Ascending aorta (tissue), 2 donors: ENCODE results near the gene WAC. TPM values are rescaled to one million over a fixed set of nuclear protein-coding genes. Genes with fewer than 3 reads are reported as not detected.

Source experiments
- DNase-seq, 2 donors: peaks; one replicate each; pipeline ENCODE4 v3.0.0-alpha.2; 2019; ENCODE audit warnings: low spot score in 2 of 2
- H3K27ac ChIP-seq, 2 donors: fragments of 200-600 bp; sonication (generic); one replicate each; pipeline ENCODE4 v1.5.1; 2016 to 2017; ENCODE audit warnings: mild to moderate bottlenecking in 1 of 2
- H3K27me3 ChIP-seq: fragments of 200-600 bp; sonication (generic); one replicate; pipeline ENCODE4 v1.5.1; 2017
- H3K36me3 ChIP-seq, 2 donors: fragments of 200-600 bp; sonication (generic); one replicate each; pipeline ENCODE4 v1.5.1; 2016
- H3K4me1 ChIP-seq, 2 donors: fragments of 200-600 bp; sonication (generic); one replicate each; pipeline ENCODE4 v1.5.1; 2016 to 2017; ENCODE audit warnings: mild to moderate bottlenecking in 1 of 2
- H3K4me3 ChIP-seq, 2 donors: fragments of 200-600 bp; sonication (generic); one replicate each; pipeline ENCODE4 v1.5.1; 2016 to 2017; ENCODE audit warnings: mild to moderate bottlenecking in 1 of 2
- H3K9me3 ChIP-seq, 2 donors: fragments of 200-600 bp; sonication (generic); one replicate each; pipeline ENCODE4 v1.5.1; 2016
- intact Hi-C: fragments of 100-400 bp; cut with DNase I; formaldehyde crosslinking; loops from one replicate; pipeline ENCODE4 v1.15.1; 2023
- total RNA-seq: library from RNA; depleted of rRNA; stranded (reverse); fragments of >200 nt; gene quantifications from one replicate; pipeline ENCODE4 v1.1.0, GENCODE V29; 2016
- TF ChIP-seq, protein P1 (sequence below), 3 experiments: fragments of 200-600 bp in 2 of 3; fragments of 450-650 bp in 1 of 3; sonication (generic) in 2 of 3; IDR thresholded peaks; one replicate each; pipeline ENCODE4 v1.5.1; 2016 to 2019; ENCODE audit warnings: antibody characterized with exemption in 3 of 3, mild to moderate bottlenecking in 1 of 3, moderate library complexity in 1 of 3

WAC gene
- total RNA-seq, 1 donor from 2014 or later, result 30.5 TPM

DNA sequence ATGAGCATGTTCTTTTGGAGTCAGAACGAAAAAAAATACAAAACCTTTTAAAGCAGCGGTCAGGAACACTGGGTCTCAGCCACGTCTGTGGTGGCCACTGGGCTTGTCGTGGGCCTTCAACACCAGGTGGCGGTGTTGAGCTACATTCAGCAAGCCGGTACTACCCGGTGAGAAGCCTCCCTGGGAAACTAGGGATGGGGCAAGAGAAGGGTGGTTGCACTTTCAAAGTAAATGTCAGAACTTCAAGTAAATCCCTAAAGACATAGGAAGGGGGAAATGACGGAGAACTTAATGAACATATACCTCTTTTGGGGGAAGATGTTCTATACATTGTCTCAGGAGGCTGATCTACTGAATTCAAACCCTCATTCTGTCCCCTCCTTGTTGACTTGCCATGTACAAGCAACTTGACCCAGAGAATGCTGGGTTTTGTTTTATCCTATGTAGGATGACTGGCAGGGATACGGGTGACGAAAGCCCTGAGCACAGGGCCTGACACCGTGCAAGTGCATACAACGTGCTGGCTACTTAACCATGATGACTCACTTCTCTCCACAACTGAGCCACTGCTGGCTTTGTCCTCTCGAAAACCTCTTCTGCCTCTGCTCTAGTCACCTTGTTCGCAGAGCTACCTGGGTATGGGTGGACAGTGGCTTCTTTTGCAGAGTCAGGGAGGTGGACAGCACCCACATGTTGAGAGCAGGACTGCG, 95.4 kb downstream of the WAC start:
- H3K9me3 ChIP-seq, result no peaks in the 10 kb centered on the region
- TF ChIP-seq, protein P1, sequence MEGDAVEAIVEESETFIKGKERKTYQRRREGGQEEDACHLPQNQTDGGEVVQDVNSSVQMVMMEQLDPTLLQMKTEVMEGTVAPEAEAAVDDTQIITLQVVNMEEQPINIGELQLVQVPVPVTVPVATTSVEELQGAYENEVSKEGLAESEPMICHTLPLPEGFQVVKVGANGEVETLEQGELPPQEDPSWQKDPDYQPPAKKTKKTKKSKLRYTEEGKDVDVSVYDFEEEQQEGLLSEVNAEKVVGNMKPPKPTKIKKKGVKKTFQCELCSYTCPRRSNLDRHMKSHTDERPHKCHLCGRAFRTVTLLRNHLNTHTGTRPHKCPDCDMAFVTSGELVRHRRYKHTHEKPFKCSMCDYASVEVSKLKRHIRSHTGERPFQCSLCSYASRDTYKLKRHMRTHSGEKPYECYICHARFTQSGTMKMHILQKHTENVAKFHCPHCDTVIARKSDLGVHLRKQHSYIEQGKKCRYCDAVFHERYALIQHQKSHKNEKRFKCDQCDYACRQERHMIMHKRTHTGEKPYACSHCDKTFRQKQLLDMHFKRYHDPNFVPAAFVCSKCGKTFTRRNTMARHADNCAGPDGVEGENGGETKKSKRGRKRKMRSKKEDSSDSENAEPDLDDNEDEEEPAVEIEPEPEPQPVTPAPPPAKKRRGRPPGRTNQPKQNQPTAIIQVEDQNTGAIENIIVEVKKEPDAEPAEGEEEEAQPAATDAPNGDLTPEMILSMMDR (IDR thresholded peaks at IDR 0.05), result peak; percentile 73 to 89 (median 86)

DNA sequence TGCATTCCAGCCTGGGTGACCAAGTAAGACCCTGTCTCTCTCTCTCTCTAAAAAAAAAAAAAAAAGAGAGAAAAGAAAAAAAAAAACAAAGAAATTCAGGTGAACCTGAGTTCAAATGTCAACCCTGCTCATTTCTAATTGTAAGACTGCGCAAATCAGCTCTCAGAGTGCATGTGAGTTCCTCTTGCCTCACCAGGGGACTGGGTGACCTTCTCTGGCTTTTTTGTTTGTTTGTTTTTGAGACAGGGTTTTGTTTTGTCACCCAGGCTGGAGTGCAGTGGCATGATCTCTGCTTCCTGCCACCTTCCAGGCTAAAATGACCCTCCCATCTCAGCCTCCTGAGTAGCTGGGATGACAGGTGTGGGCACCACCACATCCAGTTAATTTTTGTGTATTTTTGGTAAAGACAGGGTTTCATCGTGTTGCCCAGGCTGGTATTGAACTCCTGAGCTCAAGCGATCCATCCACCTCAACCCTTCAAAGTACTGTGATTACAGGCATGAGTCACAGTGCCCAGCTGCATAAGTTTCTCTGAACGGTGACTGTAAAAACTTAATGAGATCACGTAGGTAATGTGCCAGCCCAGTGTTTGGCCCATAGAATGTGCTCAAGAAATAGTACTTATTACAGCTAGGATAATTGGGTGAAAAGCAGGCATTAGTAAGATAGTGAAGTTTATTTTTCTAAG, 99.1 kb downstream of the WAC start:
- intact Hi-C loops, result no loop called here

More for the DNA sequence above, 95.4 kb downstream of the WAC start:
- no peaks in the 10 kb centered on the region for H3K27me3 ChIP-seq
- H3K4me3 ChIP-seq, result no peak overlapping the region
- DNase-seq, result peak in 1 of 2 donors; percentile 86
- H3K27ac ChIP-seq, result no peak overlapping the region
- no peaks in the 10 kb centered on the region for H3K36me3 ChIP-seq
- intact Hi-C loops, result loop anchor here (1.0 kb wide), 2 partner anchors 676 to 764 kb away; no protein-coding TSS in a partner anchor
- H3K4me1 ChIP-seq, result peaks cover 0 to 8% of the 10 kb centered on the region in 2 donors

DNA sequence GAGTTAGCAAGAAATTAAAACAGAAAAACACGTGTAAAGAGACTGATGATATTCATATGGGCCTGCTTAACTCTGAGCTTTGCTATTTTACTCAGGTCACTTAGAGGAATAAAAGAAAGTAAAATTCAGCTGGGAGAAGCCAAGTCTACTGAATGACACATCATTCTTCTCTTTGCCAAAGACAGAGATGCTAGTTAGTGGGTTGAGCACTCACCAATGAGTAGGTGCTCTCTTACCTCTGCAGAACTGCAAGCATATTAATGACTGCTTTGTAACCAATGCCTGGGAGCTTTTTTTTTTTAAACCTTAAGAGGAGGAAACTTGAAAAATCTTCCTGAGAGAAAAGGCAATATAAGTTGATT, 99.6 kb downstream of the WAC start:
- H3K36me3 ChIP-seq, result no peaks in the 10 kb centered on the region
- no peak for DNase-seq
- TF ChIP-seq, protein P1 (IDR thresholded peaks at IDR 0.05), result no peak
- no peaks in the 10 kb centered on the region for H3K27me3 ChIP-seq
- intact Hi-C loops, result no loop called here
- H3K27ac ChIP-seq, result no peak overlapping the region
- H3K4me3 ChIP-seq, result no peak overlapping the region
- peaks cover 0 to 8% of the 10 kb centered on the region in 2 donors for H3K4me1 ChIP-seq
- H3K9me3 ChIP-seq, result no peaks in the 10 kb centered on the region

More for the DNA sequence above, 99.1 kb downstream of the WAC start:
- peaks cover 0 to 8% of the 10 kb centered on the region in 2 donors for H3K4me1 ChIP-seq
- no peaks in the 10 kb centered on the region for H3K27me3 ChIP-seq
- H3K27ac ChIP-seq, result no peak overlapping the region
- H3K36me3 ChIP-seq, result no peaks in the 10 kb centered on the region
- DNase-seq, result no peak
- TF ChIP-seq, protein P1 (IDR thresholded peaks at IDR 0.05), result no peak
- H3K9me3 ChIP-seq, result no peaks in the 10 kb centered on the region
- H3K4me3 ChIP-seq, result no peak overlapping the region

DNA sequence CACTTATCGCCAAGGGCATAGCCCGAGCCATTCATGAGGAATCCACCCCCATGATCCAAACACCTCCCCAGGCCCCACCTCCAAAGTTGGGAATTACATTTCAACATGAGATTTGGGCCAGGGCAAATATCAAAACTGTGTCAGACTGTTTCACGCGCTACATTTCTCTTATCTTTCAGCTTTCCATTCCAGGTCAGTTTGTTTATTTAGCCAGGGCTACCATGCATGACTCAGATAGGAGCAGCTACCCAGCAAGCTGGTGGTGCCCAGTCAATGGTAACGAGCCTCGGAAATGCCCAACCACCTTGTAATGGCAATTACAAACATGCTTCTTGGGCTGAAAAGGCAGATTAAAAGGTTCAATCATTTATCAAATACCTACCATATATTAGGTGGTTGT, 100.8 kb downstream of the WAC start:
- Histone ChIP-seq H3K9me3 (no peaks in the 10 kb centered on the region), H3K4me1 (no peaks in the 10 kb centered on the region), H3K27ac (no peak overlapping the region), H3K4me3 (no peak overlapping the region), H3K36me3 (no peaks in the 10 kb centered on the region), H3K27me3 (no peaks in the 10 kb centered on the region)
- TF ChIP-seq, protein P1 (IDR thresholded peaks at IDR 0.05), result no peak
- intact Hi-C loops, result no loop called here
- DNase-seq, result no peak

DNA sequence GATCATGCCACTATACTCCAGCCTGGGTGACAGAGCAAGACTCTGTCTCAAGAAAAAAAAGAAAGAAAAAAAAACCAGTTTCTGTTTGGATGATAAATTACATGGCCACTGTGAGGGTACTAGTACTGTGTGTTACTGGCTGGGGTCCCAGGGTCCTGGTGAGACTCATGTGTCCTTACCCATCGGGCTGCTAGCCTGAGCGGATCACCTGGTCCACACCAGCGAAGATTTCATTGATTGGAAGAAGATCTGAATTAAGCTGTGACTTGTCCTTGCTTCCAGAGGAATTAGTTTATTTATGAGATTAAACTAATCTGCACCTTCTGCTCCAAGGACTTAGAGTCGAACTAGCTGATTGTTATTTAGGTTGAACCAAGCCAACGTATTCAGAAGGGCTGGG, 104.4 kb downstream of the WAC start:
- Histone ChIP-seq H3K4me3 (no peak overlapping the region), H3K27me3 (no peaks in the 10 kb centered on the region), H3K4me1 (no peaks in the 10 kb centered on the region), H3K27ac (no peak overlapping the region), H3K36me3 (no peaks in the 10 kb centered on the region), H3K9me3 (no peaks in the 10 kb centered on the region)
- intact Hi-C loops, result no loop called here
- TF ChIP-seq, protein P1 (IDR thresholded peaks at IDR 0.05), result no peak
- DNase-seq, result no peak
